Tibial artery (tissue), 4 donors: ENCODE data around the gene APOC1.
"Not testable (repeated sequence)": the region's sequence is repeated elsewhere in the genome, so short reads cannot be mapped to it uniquely, and the experiment has no call there.

Experiments used
- DNase-seq, 2 donors: peaks; one replicate each; pipeline ENCODE4 v3.0.0-alpha.2; 2019
- H3K27ac ChIP-seq, 2 donors: fragments of 200-600 bp; sonication (generic) in 1 of 2; 1 replicate in 1 of 2; 2 replicates in 1 of 2; pipeline ENCODE4 v1.5.1; 2018 to 2019; ENCODE audit warnings: mild to moderate bottlenecking in 1 of 2
- H3K27me3 ChIP-seq, 2 donors: fragments of 200-600 bp; sonication (generic) in 1 of 2; one replicate each; pipeline versions ENCODE4 v1.5.1 to v1.6.0; 2016 to 2019
- H3K36me3 ChIP-seq, 3 donors: fragments of 200-600 bp; sonication (generic) in 2 of 3; one replicate each; pipeline ENCODE4 v1.5.1; 2016 to 2019; ENCODE audit warnings: mild to moderate bottlenecking in 2 of 3
- H3K4me1 ChIP-seq, 4 donors: fragments of 200-600 bp; sonication (generic) in 2 of 4; 1 replicate in 3 of 4; 2 replicates in 1 of 4; pipeline ENCODE4 v1.5.1; 2016 to 2019
- H3K4me3 ChIP-seq, 2 donors: fragments of 200-600 bp; sonication (generic) in 1 of 2; 1 replicate in 1 of 2; 2 replicates in 1 of 2; pipeline ENCODE4 v1.5.1; 2018 to 2019; ENCODE audit warnings: mild to moderate bottlenecking in 2 of 2
- H3K9me3 ChIP-seq, 3 donors: fragments of 200-600 bp; sonication (generic) in 1 of 3; one replicate each; pipeline ENCODE4 v1.5.1; 2016 to 2019
- CTCF ChIP-seq, 2 experiments: fragments of 200-600 bp in 1 of 2; fragments of 450-650 bp in 1 of 2; IDR thresholded peaks; one replicate each; pipeline ENCODE4 v1.5.1; 2017 to 2019; ENCODE audit warnings: antibody characterized with exemption in 2 of 2, mild to moderate bottlenecking in 1 of 2, moderate library complexity in 1 of 2
- intact Hi-C: fragments of 100-400 bp; cut with DNase I; formaldehyde crosslinking; loops from one replicate; pipeline ENCODE4 v1.15.0; 2023; ENCODE audit warnings: low total_unique reads

Gene APOC1

GRCh38 chr19:44905437-44906160 lies 8.8 kb upstream of the APOC1 start, which contains the start of gene APOE:
TSS of gene APOE (plus strand) at chr19:44905796. CDS start at chr19:44906625, 829 bp downstream.
- intact Hi-C loops = loop anchor here (10.0 kb wide), 1 partner anchor 149 kb away; no protein-coding TSS in a partner anchor
- Histone ChIP-seq H3K36me3 (peaks cover 23 to 28% (median 26%) of the 10 kb centered on the region in 3 donors), H3K27ac (no peak within 1 kb of the TSS), H3K4me1 (peaks cover 0 to 18% (median 0%) of the 10 kb centered on the region in 4 donors), H3K27me3 (peaks cover 0 to 58% of the 10 kb centered on the region in 2 donors), H3K9me3 (no peaks in the 10 kb centered on the region), H3K4me3 (no peak within 1 kb of the TSS)
- no peak for DNase-seq
- TF ChIP-seq CTCF (IDR thresholded peaks at IDR 0.05) = no peak

- H3K27ac ChIP-seq = no peak overlapping the region
- TF ChIP-seq CTCF (IDR thresholded peaks at IDR 0.05) = no peak
- no peak for DNase-seq
- peaks cover 0 to 67% of the 10 kb centered on the region in 2 donors for H3K27me3 ChIP-seq
- peaks cover 4 to 8% (median 8%) of the 10 kb centered on the region in 3 donors for H3K36me3 ChIP-seq
- peaks cover 0 to 25% (median 4%) of the 10 kb centered on the region in 4 donors for H3K4me1 ChIP-seq
- H3K4me3 ChIP-seq = no peak overlapping the region
- intact Hi-C loops = loop anchor here (10.0 kb wide), 1 partner anchor 147 kb away; no protein-coding TSS in a partner anchor
- no peaks in the 10 kb centered on the region for H3K9me3 ChIP-seq
These were observed 6.8 kb upstream of the APOC1 start for GRCh38 chr19:44907613-44908012.

GRCh38 chr19:44908074-44908835 lies 6.2 kb upstream of the APOC1 start:
- H3K27ac ChIP-seq = no peak overlapping the region

GRCh38 chr19:44908836-44909261 lies 5.6 kb upstream of the APOC1 start:
- Histone ChIP-seq H3K27ac (no peak overlapping the region), H3K36me3 (no peaks in the 10 kb centered on the region), H3K9me3 (no peaks in the 10 kb centered on the region), H3K27me3 (peaks cover 0 to 72% of the 10 kb centered on the region in 2 donors), H3K4me1 (peaks cover 0 to 21% (median 4%) of the 10 kb centered on the region in 4 donors), H3K4me3 (no peak overlapping the region)
- TF ChIP-seq CTCF (IDR thresholded peaks at IDR 0.05) = no peak
- no peak for DNase-seq
- intact Hi-C loops = loop anchor here (10.0 kb wide), 1 partner anchor 146 kb away; no protein-coding TSS in a partner anchor

More at GRCh38 chr19:44908074-44908835, 6.2 kb upstream of the APOC1 start:
- Histone ChIP-seq H3K4me1 (peaks cover 0 to 25% (median 4%) of the 10 kb centered on the region in 4 donors), H3K36me3 (peaks cover 0 to 1% (median 1%) of the 10 kb centered on the region in 3 donors), H3K9me3 (no peaks in the 10 kb centered on the region), H3K4me3 (no peak overlapping the region), H3K27me3 (peaks cover 0 to 72% of the 10 kb centered on the region in 2 donors)
- TF ChIP-seq CTCF (IDR thresholded peaks at IDR 0.05) = no peak
- no peak for DNase-seq
- intact Hi-C loops = loop anchor here (10.0 kb wide), 1 partner anchor 147 kb away; no protein-coding TSS in a partner anchor

- Histone ChIP-seq H3K4me1 (peaks cover 0 to 26% (median 7%) of the 10 kb centered on the region in 4 donors), H3K36me3 (no peaks in the 10 kb centered on the region), H3K9me3 (no peaks in the 10 kb centered on the region), H3K27ac (no peak overlapping the region), H3K4me3 (no peak overlapping the region), H3K27me3 (peaks cover 0 to 69% of the 10 kb centered on the region in 2 donors)
- DNase-seq = no peak
- TF ChIP-seq CTCF (IDR thresholded peaks at IDR 0.05) = no peak
- intact Hi-C loops = loop anchor here (10.0 kb wide), 1 partner anchor 145 kb away; no protein-coding TSS in a partner anchor
These were observed 4.6 kb upstream of the APOC1 start for GRCh38 chr19:44909775-44910174.

GRCh38 chr19:44911896-44912295 lies 2.5 kb upstream of the APOC1 start:
- DNase-seq, H3K27ac ChIP-seq, H3K36me3 ChIP-seq, H3K9me3 ChIP-seq, intact Hi-C loops, H3K4me3 ChIP-seq: not testable (repeated sequence)
- H3K27me3 ChIP-seq = peaks cover 0 to 48% of the 10 kb centered on the region in 2 donors
- peaks cover 0 to 19% (median 7%) of the 10 kb centered on the region in 4 donors for H3K4me1 ChIP-seq
